OCI-LY7 (cell line): Measurements from ENCODE around the gene DUOX1. TPM values are rescaled to one million over a fixed set of nuclear protein-coding genes. Genes with fewer than 3 reads are reported as not detected.

Source experiments
- BruUV-seq: library from RNA; stranded (reverse); fragments of 400-500 nt; replicated peaks from 2 replicates; lab custom pipeline; 2021; lab: Mats Ljungman, UMichigan
- CTCF ChIA-PET: fragments of 300-600 bp; sonication (Branson Sonifier 250); formaldehyde crosslinking; loops from one replicate; lab custom pipeline; 2022; ENCODE audit warnings: antibody characterized with exemption; ENCODE audit not compliant: unreplicated experiment; lab: Charles Lee
- POLR2A ChIA-PET: fragments of 300-600 bp; sonication (Branson Sonifier 250); formaldehyde crosslinking; loops from one replicate; lab custom pipeline; 2022; ENCODE audit warnings: antibody characterized with exemption; lab: Charles Lee
- DNase-seq: peaks from one replicate; pipeline ENCODE4 v3.0.0-alpha.2; 2015; ENCODE audit warnings: low spot score
- H2AFZ ChIP-seq: fragments of 200-600 bp; sonication (generic), shearing (Covaris generic); 2 replicates; pipeline ENCODE4 v1.6.1; 2014; ENCODE audit warnings: mild to moderate bottlenecking, antibody characterized with exemption, low read length, moderate library complexity
- H3K27ac ChIP-seq: fragments of 200-600 bp; sonication (generic); 2 replicates; pipeline ENCODE4 v1.5.1; 2014; ENCODE audit warnings: mixed run types, low read depth, mild to moderate bottlenecking, moderate library complexity, low read length, inconsistent platforms; ENCODE audit not compliant: poor library complexity, severe bottlenecking
- H3K36me3 ChIP-seq: fragments of 200-600 bp; sonication (generic); 2 replicates; pipeline ENCODE4 v1.6.1; 2014; ENCODE audit warnings: mild to moderate bottlenecking, antibody characterized with exemption, low read length, moderate library complexity, mixed read lengths; ENCODE audit not compliant: insufficient read depth
- H3K4me1 ChIP-seq: fragments of 200-600 bp; sonication (generic); 2 replicates; pipeline ENCODE4 v1.5.1; 2014; ENCODE audit warnings: mild to moderate bottlenecking, low read length; ENCODE audit not compliant: insufficient read depth, poor library complexity, severe bottlenecking
- H3K4me2 ChIP-seq: fragments of 200-600 bp; sonication (generic); 2 replicates; pipeline ENCODE4 v1.6.1; 2014; ENCODE audit warnings: mild to moderate bottlenecking, low read length
- H3K4me3 ChIP-seq: fragments of 200-600 bp; sonication (generic); 2 replicates; pipeline ENCODE4 v1.5.1; 2014; ENCODE audit warnings: mild to moderate bottlenecking, low read depth, low read length; ENCODE audit not compliant: poor library complexity, severe bottlenecking
- H3K79me2 ChIP-seq: fragments of 200-600 bp; sonication (generic); 2 replicates; pipeline ENCODE4 v1.6.1; 2016; ENCODE audit warnings: low read depth, mild to moderate bottlenecking, low read length, moderate library complexity, mixed read lengths; ENCODE audit not compliant: insufficient read depth
- H3K9me2 ChIP-seq: fragments of 200-600 bp; sonication (generic); 2 replicates; pipeline ENCODE4 v1.6.1; 2016; ENCODE audit warnings: mild to moderate bottlenecking, low read length, mixed read lengths; ENCODE audit not compliant: insufficient read depth
- H3K9me3 ChIP-seq: fragments of 200-600 bp; sonication (generic); 2 replicates; pipeline ENCODE4 v1.6.1; 2014; ENCODE audit warnings: mild to moderate bottlenecking, mixed run types, low read length, mixed read lengths
- H4K20me1 ChIP-seq: fragments of 200-600 bp; sonication (generic); 2 replicates; pipeline ENCODE4 v1.6.1; 2014; ENCODE audit warnings: mild to moderate bottlenecking, antibody characterized with exemption, low read length, moderate library complexity, mixed read lengths; ENCODE audit not compliant: insufficient read depth
- CTCF ChIP-seq: fragments of 200-600 bp; sonication (generic); conservative IDR thresholded peaks from 2 replicates; pipeline ENCODE4 v1.5.1; 2014; ENCODE audit warnings: mild to moderate bottlenecking, antibody characterized with exemption, low read length, moderate library complexity, mixed read lengths
- EZH2phosphoT487 ChIP-seq: fragments of 200-600 bp; sonication (generic); IDR thresholded peaks from 2 replicates; pipeline ENCODE4 v1.6.1; 2018; ENCODE audit warnings: low read depth, borderline replicate concordance, mild to moderate bottlenecking, mixed run types, antibody characterized with exemption, low read length, moderate library complexity, mixed read lengths
- intact Hi-C: fragments of 100-400 bp; cut with micrococcal nuclease; formaldehyde crosslinking; loops from one replicate; pipeline ENCODE4 v1.10.0; 2022; ENCODE audit not compliant: unreplicated experiment
- total RNA-seq, 2 experiments: library from RNA; depleted of rRNA in 1 of 2; stranded (reverse); fragments of >200 nt in 1 of 2; shearing (Covaris generic) in 1 of 2; gene quantifications; 2 replicates each; pipeline ENCODE4 v1.2.3, GENCODE V29; 2014 to 2022

Gene DUOX1
- total RNA-seq, 2 experiments from 2014 or later = not detected

DNA sequence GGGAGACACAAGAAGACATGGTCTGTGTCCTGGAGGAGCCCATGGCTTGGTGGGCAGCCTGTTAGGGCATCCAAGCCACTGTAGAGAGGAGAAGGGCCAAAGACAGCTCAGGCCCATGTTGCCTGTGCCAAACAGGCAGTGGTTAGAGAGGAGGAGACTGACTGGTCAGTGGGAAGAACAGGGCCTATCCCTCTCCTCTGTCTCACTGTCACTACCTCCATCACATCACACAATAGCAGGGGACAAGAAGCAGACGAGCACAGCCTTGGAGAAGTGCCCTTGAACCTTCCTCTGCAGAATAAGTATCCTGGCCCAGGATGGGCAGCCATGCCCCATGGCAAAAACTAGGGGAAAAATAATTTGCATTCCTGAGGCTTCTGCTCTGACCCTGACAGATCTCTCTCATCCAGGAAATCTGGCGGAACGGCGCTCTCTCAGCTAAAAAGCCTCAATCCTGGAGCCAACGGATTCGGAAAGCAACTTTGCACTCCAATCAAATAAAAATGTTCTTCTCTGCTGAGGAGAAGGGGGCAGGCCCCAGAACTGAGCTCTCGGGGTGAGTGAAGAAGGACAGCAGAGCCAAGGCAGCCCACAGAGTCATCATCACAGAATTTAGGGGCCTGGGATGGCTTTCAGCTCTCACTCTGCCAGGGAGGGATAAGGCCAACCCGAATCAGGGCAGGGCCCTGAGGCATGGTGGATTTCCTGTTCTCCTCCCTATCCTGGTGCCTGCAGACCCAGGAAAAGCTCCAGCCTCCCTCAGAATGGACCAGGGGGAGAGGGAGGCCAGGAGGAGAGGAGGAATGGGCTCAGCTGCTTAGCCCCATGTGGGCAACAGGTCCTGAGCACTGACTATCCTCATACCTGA, 56.3 kb downstream of the DUOX1 start:
- Histone ChIP-seq H3K9me3 (no peaks in the 10 kb centered on the region), H3K4me1 (peaks cover 11% of the 10 kb centered on the region), H3K36me3 (no peaks in the 10 kb centered on the region), H4K20me1 (no peaks in the 10 kb centered on the region), H3K9me2 (no peaks in the 10 kb centered on the region), H3K4me3 (no peak overlapping the region), H3K79me2 (no peaks in the 10 kb centered on the region), H3K4me2 (no peak overlapping the region), H2AFZ (no peak overlapping the region), H3K27ac (no peak overlapping the region)
- ChIA-PET POLR2A (interaction anchor here (0.5 kb wide), 1 partner anchor 62 kb away, joined by 3 read pairs; no protein-coding TSS in a partner anchor), CTCF (no interaction called here)
- no TSS peak for BruUV-seq
- intact Hi-C loops = no loop called here
- DNase-seq = no peak
- no peak for TF ChIP-seq EZH2phosphoT487
- TF ChIP-seq CTCF = no peak

DNA sequence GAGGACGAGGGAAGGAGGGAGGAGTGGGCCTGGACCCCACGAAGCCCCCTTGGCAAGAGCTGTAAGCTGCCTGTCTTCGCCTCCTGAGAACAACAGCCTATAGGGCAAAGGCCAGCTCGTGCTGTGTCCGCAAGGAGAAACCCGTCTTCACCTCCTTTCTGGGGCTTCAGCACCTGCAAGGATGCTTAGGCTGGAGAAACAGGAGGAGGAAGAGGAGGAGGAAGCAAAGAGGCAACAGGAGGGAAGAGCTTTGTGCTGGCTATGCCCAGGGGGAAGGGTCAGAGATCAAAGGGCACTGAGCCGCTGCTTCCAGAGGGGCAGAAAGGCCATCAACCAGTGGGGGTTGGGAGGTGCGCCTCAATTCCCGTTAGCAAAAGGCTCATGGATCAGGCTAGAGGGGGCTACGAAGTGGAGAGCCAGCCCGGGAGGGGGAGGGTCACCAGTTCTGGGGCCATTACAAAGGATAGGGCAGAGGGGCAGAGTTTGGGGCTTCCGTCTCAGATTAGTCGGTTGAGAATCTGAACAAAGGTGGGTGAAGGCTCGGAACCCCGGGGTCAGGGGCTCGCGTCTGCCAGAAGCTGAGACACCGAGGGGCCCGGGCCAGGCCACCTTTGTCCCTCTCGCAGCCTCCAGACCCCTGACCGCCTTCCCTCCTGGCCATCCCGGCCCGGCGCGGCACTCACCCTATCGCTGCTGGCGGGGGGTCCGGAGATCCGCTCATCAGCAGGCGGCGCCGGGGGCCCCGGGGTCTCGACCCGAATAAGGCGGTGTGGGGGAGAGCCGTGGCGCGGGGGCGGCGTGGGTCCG, 57.2 kb downstream of the DUOX1 start:
- no peaks in the 10 kb centered on the region for H3K79me2 ChIP-seq
- CTCF ChIA-PET = no interaction called here
- POLR2A ChIA-PET = no interaction called here
- H4K20me1 ChIP-seq = no peaks in the 10 kb centered on the region
- H3K9me2 ChIP-seq = no peaks in the 10 kb centered on the region
- DNase-seq = no peak
- TF ChIP-seq CTCF (no peak), EZH2phosphoT487 (no peak)
- no peak overlapping the region for H3K27ac ChIP-seq
- H2AFZ ChIP-seq = peak overlapping the region; percentile 39; the same call in 1 of the 2 replicates
- no peaks in the 10 kb centered on the region for H3K36me3 ChIP-seq
- H3K4me1 ChIP-seq = peaks cover 11% of the 10 kb centered on the region
- BruUV-seq = no TSS peak
- peak overlapping the region; percentile 63 for H3K4me2 ChIP-seq
- H3K4me3 ChIP-seq = peak overlapping the region; percentile 70
- intact Hi-C loops = no loop called here
- no peaks in the 10 kb centered on the region for H3K9me3 ChIP-seq
